Karpas-422 (cell line): Measurements from ENCODE around the gene PNPLA5. TPM values are rescaled to one million over a fixed set of nuclear protein-coding genes. Genes with fewer than 3 reads are reported as not detected.

Experiments
- DNase-seq: peaks from one replicate; pipeline ENCODE4 v3.0.0-alpha.2; 2015
- H2AFZ ChIP-seq: fragments of 200-600 bp; sonication (generic); 2 replicates; pipeline ENCODE4 v1.6.1; 2014; ENCODE audit warnings: antibody characterized with exemption, low read length, mixed read lengths
- H3K27ac ChIP-seq: fragments of 200-600 bp; sonication (generic); 2 replicates; pipeline ENCODE4 v1.5.1; 2014; ENCODE audit warnings: mild to moderate bottlenecking, low read length, moderate library complexity
- H3K27me3 ChIP-seq: fragments of 200-600 bp; sonication (generic); 2 replicates; pipeline ENCODE4 v1.6.1; 2014; ENCODE audit warnings: low read length, mixed read lengths
- H3K36me3 ChIP-seq: fragments of 200-600 bp; sonication (generic); 2 replicates; pipeline ENCODE4 v1.6.1; 2014; ENCODE audit warnings: low read length, mixed read lengths; ENCODE audit not compliant: insufficient read depth
- H3K4me1 ChIP-seq: fragments of 200-600 bp; sonication (generic); 2 replicates; pipeline ENCODE4 v1.6.1; 2014; ENCODE audit warnings: mild to moderate bottlenecking, low read length, mixed read lengths
- H3K4me2 ChIP-seq: fragments of 200-600 bp; sonication (generic); 2 replicates; pipeline ENCODE4 v1.6.1; 2014; ENCODE audit warnings: low read length, low read depth, mild to moderate bottlenecking; ENCODE audit not compliant: poor library complexity, severe bottlenecking
- H3K4me3 ChIP-seq: fragments of 200-600 bp; sonication (generic); 2 replicates; pipeline ENCODE4 v1.5.1; 2014; ENCODE audit warnings: mild to moderate bottlenecking, antibody characterized with exemption, low read length, mixed read lengths
- H3K79me2 ChIP-seq: fragments of 200-600 bp; sonication (generic); 2 replicates; pipeline ENCODE4 v1.6.1; 2014; ENCODE audit warnings: mild to moderate bottlenecking, low read length, mixed read lengths
- H3K9ac ChIP-seq: fragments of 200-600 bp; sonication (generic); 2 replicates; pipeline ENCODE4 v1.6.0; 2014; ENCODE audit warnings: low read length
- H3K9me2 ChIP-seq: fragments of 200-600 bp; sonication (generic), shearing (Covaris generic); replicated peaks from 2 replicates; pipeline ENCODE4 v1.6.0; 2014; ENCODE audit warnings: mild to moderate bottlenecking, low read length, moderate library complexity; ENCODE audit not compliant: insufficient read depth
- H3K9me3 ChIP-seq: fragments of 300-700, 200-600 bp; sonication (generic); 2 replicates; pipeline ENCODE4 v1.6.1; 2014; ENCODE audit warnings: low read length, mixed read lengths
- H4K20me1 ChIP-seq: fragments of 200-600 bp; sonication (generic); 2 replicates; pipeline ENCODE4 v1.6.1; 2014; ENCODE audit warnings: mild to moderate bottlenecking, antibody characterized with exemption, low read length, low read depth; ENCODE audit not compliant: insufficient read depth
- total RNA-seq: library from RNA; depleted of rRNA; stranded (reverse); fragments of >200 nt; shearing (Covaris generic); gene quantifications from 2 replicates; pipeline ENCODE4 v1.2.3, GENCODE V29; 2014; ENCODE audit warnings: low replicate concordance

Gene PNPLA5
- total RNA-seq, 1 experiment from 2014 or later, result not detected

DNA sequence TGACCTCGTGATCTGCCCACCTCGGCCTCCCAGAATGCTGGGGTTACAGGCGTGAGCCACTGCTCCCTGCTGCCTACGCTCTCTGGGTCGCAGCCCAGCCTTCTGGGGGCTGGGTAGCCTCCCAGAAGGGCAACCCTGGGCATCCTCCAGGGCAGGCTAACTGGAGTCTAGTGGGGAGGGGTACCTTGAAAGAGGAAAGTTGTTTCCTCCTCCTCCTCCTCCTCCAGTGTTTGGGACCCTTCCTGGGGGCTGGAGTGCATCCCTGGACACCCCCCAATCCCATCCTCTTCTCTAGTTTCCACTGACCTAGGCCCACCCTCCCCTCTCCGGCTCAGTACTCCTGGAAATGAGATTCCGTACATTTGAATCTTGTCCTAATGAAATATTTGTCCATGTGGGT lies 33.1 kb upstream of the PNPLA5 start:
- Histone ChIP-seq H3K9ac (no peak overlapping the region), H3K79me2 (no peaks in the 10 kb centered on the region), H3K4me2 (no peak overlapping the region), H3K27ac (no peak overlapping the region), H2AFZ (no peak overlapping the region), H3K4me3 (no peak overlapping the region), H4K20me1 (0 out of 2 replicates have a peak, but pooled peaks cover 3% of the 10 kb centered on the region), H3K27me3 (no peaks in the 10 kb centered on the region), H3K4me1 (no peaks in the 10 kb centered on the region), H3K9me2 (no peaks in the 10 kb centered on the region), H3K36me3 (no peaks in the 10 kb centered on the region), H3K9me3 (no peaks in the 10 kb centered on the region)
- DNase-seq, result no peak

GRCh38 chr22:43923631-43924464 lies 32.0 kb upstream of the PNPLA5 start, which contains the start of gene PNPLA3:
Gene PNPLA3, plus strand, starts transcription at chr22:43923805. Its CDS starts 107 bp downstream, at chr22:43923912.
- H3K27me3 ChIP-seq, result no peaks in the 10 kb centered on the region
- no peaks in the 10 kb centered on the region for H3K4me1 ChIP-seq
- no peaks in the 10 kb centered on the region for H3K79me2 ChIP-seq
- H3K9me2 ChIP-seq, result no peaks in the 10 kb centered on the region
- no peak within 1 kb of the TSS for H3K27ac ChIP-seq
- H3K36me3 ChIP-seq, result no peaks in the 10 kb centered on the region
- H3K9me3 ChIP-seq, result no peaks in the 10 kb centered on the region
- H3K4me2 ChIP-seq, result no peak within 1 kb of the TSS
- H3K9ac ChIP-seq, result no peak within 1 kb of the TSS
- DNase-seq, result no peak
- no peak within 1 kb of the TSS for H3K4me3 ChIP-seq
- 0 out of 2 replicates have a peak, but pooled peaks cover 3% of the 10 kb centered on the region for H4K20me1 ChIP-seq
- H2AFZ ChIP-seq, result no peak within 1 kb of the TSS

DNA sequence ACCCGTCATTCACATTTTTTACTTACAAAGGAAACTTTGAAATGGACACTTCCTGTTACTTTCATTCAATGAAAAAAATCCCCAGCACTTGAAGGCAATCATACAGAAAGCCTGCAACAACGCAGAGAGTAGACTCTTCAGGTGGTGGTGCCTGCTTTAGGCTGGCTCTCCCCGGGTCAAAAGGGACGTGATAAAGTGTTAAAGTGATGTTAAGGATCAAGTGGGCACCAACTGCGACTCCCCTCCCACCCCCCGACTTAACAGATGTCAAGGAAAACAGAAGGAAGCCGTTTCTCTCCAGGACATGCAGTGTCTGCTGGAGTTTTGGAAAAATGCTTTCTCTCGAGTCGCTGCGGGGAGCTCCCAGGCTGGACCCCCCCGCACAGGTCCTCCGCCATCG lies 31.4 kb upstream of the PNPLA5 start:
- no peak overlapping the region for H3K4me3 ChIP-seq

GRCh38 chr22:43922123-43922522 lies 30.3 kb upstream of the PNPLA5 start:
- Histone ChIP-seq H3K9ac (no peak overlapping the region), H3K27ac (no peak overlapping the region), H3K4me2 (no peak overlapping the region), H3K36me3 (no peaks in the 10 kb centered on the region), H4K20me1 (0 out of 2 replicates have a peak, but pooled peaks cover 3% of the 10 kb centered on the region), H3K4me3 (no peak overlapping the region), H2AFZ (no peak overlapping the region), H3K9me2 (no peaks in the 10 kb centered on the region), H3K9me3 (no peaks in the 10 kb centered on the region), H3K79me2 (no peaks in the 10 kb centered on the region), H3K4me1 (no peaks in the 10 kb centered on the region), H3K27me3 (no peaks in the 10 kb centered on the region)
- no peak for DNase-seq

More for the DNA sequence above, 31.4 kb upstream of the PNPLA5 start:
- H3K4me2 ChIP-seq, result no peak overlapping the region
- no peak overlapping the region for H3K9ac ChIP-seq
- H3K27me3 ChIP-seq, result no peaks in the 10 kb centered on the region
- H3K9me2 ChIP-seq, result no peaks in the 10 kb centered on the region
- H3K27ac ChIP-seq, result no peak overlapping the region
- H3K9me3 ChIP-seq, result no peaks in the 10 kb centered on the region
- H2AFZ ChIP-seq, result no peak overlapping the region
- 0 out of 2 replicates have a peak, but pooled peaks cover 3% of the 10 kb centered on the region for H4K20me1 ChIP-seq
- no peaks in the 10 kb centered on the region for H3K79me2 ChIP-seq
- DNase-seq, result no peak
- no peaks in the 10 kb centered on the region for H3K36me3 ChIP-seq
- no peaks in the 10 kb centered on the region for H3K4me1 ChIP-seq

- Histone ChIP-seq H3K9ac (no peak overlapping the region), H3K9me2 (no peaks in the 10 kb centered on the region), H3K27me3 (no peaks in the 10 kb centered on the region), H3K27ac (no peak overlapping the region), H2AFZ (no peak overlapping the region), H3K4me2 (no peak overlapping the region), H4K20me1 (0 out of 2 replicates have a peak, but pooled peaks cover 3% of the 10 kb centered on the region), H3K9me3 (no peaks in the 10 kb centered on the region), H3K4me1 (no peaks in the 10 kb centered on the region), H3K36me3 (no peaks in the 10 kb centered on the region), H3K79me2 (no peaks in the 10 kb centered on the region), H3K4me3 (no peak overlapping the region)
- DNase-seq, result no peak
These were observed 29.6 kb upstream of the PNPLA5 start for GRCh38 chr22:43921370-43921769.

GRCh38 chr22:43919106-43919973 lies 27.5 kb upstream of the PNPLA5 start:
- no peak overlapping the region for H2AFZ ChIP-seq
- 0 out of 2 replicates have a peak, but pooled peaks cover 3% of the 10 kb centered on the region for H4K20me1 ChIP-seq
- H3K9me3 ChIP-seq, result no peaks in the 10 kb centered on the region
- no peak overlapping the region for H3K4me3 ChIP-seq
- no peaks in the 10 kb centered on the region for H3K27me3 ChIP-seq
- H3K4me2 ChIP-seq, result no peak overlapping the region
- H3K4me1 ChIP-seq, result no peaks in the 10 kb centered on the region
- no peaks in the 10 kb centered on the region for H3K79me2 ChIP-seq
- no peaks in the 10 kb centered on the region for H3K36me3 ChIP-seq
- no peak overlapping the region for H3K9ac ChIP-seq
- no peak overlapping the region for H3K27ac ChIP-seq
- no peaks in the 10 kb centered on the region for H3K9me2 ChIP-seq
- no peak for DNase-seq

DNA sequence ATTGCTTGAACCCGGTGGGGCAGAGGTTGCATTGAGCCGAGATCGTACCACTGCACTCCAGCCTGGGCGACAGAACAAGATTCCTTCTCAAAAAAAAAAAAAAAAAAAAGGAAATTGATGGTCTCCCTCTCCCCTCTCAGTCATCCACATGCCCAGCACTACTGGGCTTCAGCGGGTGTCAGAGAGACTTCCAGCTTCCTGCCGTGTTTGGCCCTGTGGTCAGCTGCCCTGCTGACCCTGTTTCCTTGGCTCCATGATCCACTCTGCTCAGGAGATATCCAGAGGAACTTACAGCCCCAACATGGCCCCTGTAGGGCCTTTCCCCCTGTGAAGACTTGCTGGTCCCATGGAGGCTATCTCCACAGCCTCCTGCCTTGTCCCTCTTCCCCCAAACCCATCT lies 25.7 kb upstream of the PNPLA5 start:
- no peak for DNase-seq
- Histone ChIP-seq H2AFZ (no peak overlapping the region), H3K4me1 (no peaks in the 10 kb centered on the region), H3K4me3 (no peak overlapping the region), H3K79me2 (no peaks in the 10 kb centered on the region), H3K4me2 (no peak overlapping the region), H3K9me3 (no peaks in the 10 kb centered on the region), H3K9ac (no peak overlapping the region), H3K27me3 (no peaks in the 10 kb centered on the region), H4K20me1 (0 out of 2 replicates have a peak, but pooled peaks cover 3% of the 10 kb centered on the region), H3K27ac (no peak overlapping the region), H3K9me2 (no peaks in the 10 kb centered on the region), H3K36me3 (no peaks in the 10 kb centered on the region)

DNA sequence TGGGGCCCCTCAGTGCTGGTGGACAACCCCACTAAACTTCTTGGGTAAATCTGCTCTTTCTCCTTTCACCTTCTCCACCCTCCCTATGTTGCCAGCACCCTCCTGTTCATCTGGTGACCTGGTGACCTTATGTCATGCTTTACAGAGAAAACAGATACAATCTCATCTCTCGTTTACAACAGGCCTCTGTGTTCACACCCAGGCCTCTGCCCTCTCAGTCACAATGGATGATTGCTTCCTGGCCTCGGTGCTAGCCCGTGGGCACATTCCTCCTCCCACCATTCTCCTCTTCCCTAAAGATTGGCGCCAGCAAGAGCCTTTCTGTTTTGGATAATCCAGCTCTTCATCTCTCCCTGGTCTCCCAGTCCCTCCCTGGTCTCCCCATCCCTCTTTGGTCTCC lies 19.5 kb upstream of the PNPLA5 start:
- Histone ChIP-seq H4K20me1 (no peaks in the 10 kb centered on the region), H3K4me1 (no peaks in the 10 kb centered on the region), H3K27ac (no peak overlapping the region), H3K79me2 (no peaks in the 10 kb centered on the region), H3K9me2 (no peaks in the 10 kb centered on the region), H2AFZ (no peak overlapping the region), H3K36me3 (no peaks in the 10 kb centered on the region), H3K4me3 (no peak overlapping the region), H3K27me3 (no peaks in the 10 kb centered on the region), H3K4me2 (no peak overlapping the region), H3K9ac (no peak overlapping the region), H3K9me3 (no peaks in the 10 kb centered on the region)
- DNase-seq, result no peak
